Measurements from ENCODE around the gene NMRK1. TPM values are rescaled to one million over a fixed set of nuclear protein-coding genes. Genes with fewer than 3 reads are reported as not detected.

Gene NMRK1
- polyA plus RNA-seq, 3 donors, result 4.3 to 9.8 (median 9.3) TPM

DNA sequence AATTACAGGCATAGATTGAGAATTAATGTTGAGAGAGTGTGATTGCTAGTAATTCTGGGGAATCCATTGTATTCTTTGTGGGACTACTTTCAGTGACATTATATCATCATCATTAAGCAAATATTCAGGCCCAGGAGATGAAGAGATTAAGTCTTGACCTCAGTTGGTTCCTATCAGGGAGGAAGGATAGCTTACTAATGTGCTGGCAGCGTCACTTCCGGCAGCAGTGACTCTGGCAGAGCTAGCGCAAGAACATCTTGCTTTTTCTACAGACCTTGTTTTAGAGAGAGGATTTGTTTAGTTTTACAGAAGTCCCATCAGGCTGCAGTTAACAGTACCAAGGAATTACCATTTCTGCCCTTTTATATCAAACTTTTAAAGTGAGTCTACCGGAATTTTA, 20.6 kb upstream of the NMRK1 start:
- H3K4me1 ChIP-seq (ENCODE audit: control insufficient read depth in 1 of 2, insufficient read depth in 2 of 2, low read length in 2 of 2), result peaks cover 17 to 42% of the 10 kb centered on the region in 2 donors
- H3K9ac ChIP-seq (ENCODE audit: insufficient read depth, low read length, poor library complexity, severe bottlenecking), result no peak overlapping the region
- Mint-ChIP-seq H3K36me3 (peaks cover 6 to 27% of the 10 kb centered on the region in 2 donors), H3K4me3 (no peak overlapping the region), H3K4me1 (peaks cover 65% of the 10 kb centered on the region), H3K27ac (peak overlapping the region; percentile 61 to 91 (median 87)), H3K27me3 (ENCODE audit: low read depth in 3 of 3) (no peaks in the 10 kb centered on the region), H3K9me3 (no peaks in the 10 kb centered on the region)
- H4K20me1 ChIP-seq (ENCODE audit: insufficient read depth, low read length), result peaks cover 99% of the 10 kb centered on the region
- H3K4me2 ChIP-seq (replicated peaks; ENCODE audit: extremely low read depth, low read length, poor library complexity, severe bottlenecking), result no peak overlapping the region
- peaks cover 100% of the 10 kb centered on the region for H3K79me2 ChIP-seq (ENCODE audit: insufficient read depth, low read length)
- WGBS (ENCODE audit: insufficient coverage), result 41% methylated on average over 3 of the region's 4 CpGs
- peak; percentile 58 to 75 (median 74) for DNase-seq
- TF ChIP-seq, protein P1, sequence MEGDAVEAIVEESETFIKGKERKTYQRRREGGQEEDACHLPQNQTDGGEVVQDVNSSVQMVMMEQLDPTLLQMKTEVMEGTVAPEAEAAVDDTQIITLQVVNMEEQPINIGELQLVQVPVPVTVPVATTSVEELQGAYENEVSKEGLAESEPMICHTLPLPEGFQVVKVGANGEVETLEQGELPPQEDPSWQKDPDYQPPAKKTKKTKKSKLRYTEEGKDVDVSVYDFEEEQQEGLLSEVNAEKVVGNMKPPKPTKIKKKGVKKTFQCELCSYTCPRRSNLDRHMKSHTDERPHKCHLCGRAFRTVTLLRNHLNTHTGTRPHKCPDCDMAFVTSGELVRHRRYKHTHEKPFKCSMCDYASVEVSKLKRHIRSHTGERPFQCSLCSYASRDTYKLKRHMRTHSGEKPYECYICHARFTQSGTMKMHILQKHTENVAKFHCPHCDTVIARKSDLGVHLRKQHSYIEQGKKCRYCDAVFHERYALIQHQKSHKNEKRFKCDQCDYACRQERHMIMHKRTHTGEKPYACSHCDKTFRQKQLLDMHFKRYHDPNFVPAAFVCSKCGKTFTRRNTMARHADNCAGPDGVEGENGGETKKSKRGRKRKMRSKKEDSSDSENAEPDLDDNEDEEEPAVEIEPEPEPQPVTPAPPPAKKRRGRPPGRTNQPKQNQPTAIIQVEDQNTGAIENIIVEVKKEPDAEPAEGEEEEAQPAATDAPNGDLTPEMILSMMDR (IDR thresholded peaks at IDR 0.05), result no peak
- no peaks in the 10 kb centered on the region for H3K27me3 ChIP-seq (ENCODE audit: control insufficient read depth in 2 of 2, insufficient read depth in 2 of 2, low read length in 2 of 2)
- intact Hi-C loops (cut with micrococcal nuclease), result loop anchor here in 1 of 2 donors (5.0 kb wide), 1 partner anchor 39 kb away; no protein-coding TSS in a partner anchor
- no peaks in the 10 kb centered on the region for H3K9me3 ChIP-seq (replicated peaks in 1 of 2; ENCODE audit: control insufficient read depth in 1 of 2, insufficient read depth in 1 of 2, low read length in 2 of 2)
- H3K4me3 ChIP-seq (replicated peaks in 1 of 3; ENCODE audit: low read depth in 2 of 3, low read length in 3 of 3), result no peak overlapping the region
- peaks cover 0 to 31% of the 10 kb centered on the region in 2 donors for H3K36me3 ChIP-seq (replicated peaks in 1 of 2; ENCODE audit: control insufficient read depth in 1 of 2, insufficient read depth in 2 of 2, low read length in 2 of 2)
- no peak overlapping the region for H2AFZ ChIP-seq (ENCODE audit: insufficient read depth, low read depth, low read length, poor library complexity, severe bottlenecking)
- peak overlapping the region; percentile 50 to 67 for H3K27ac ChIP-seq (ENCODE audit: low read depth in 1 of 2, low read length in 2 of 2)

DNA sequence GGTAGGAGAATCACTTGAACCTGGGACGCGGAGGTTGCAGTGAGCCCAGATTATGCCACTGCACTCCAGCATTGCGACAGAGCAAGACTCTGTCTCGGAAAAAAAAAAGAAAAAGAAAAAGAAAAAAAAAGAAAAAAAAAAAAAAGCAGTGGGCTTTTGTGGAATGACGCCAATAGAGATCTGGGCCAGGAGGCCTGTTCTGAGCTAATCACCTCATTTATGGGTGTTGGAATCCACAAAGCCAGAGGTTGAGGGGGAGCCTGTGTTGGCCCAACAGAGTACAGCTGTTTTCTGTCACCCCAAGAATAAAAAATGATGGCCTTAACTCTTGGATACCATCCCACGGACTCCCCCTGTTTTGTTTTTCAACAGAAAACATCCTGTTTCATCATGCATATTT, 18.9 kb upstream of the NMRK1 start:
- TF ChIP-seq, protein P1 (IDR thresholded peaks at IDR 0.05), result no peak
- H3K9ac ChIP-seq (ENCODE audit: insufficient read depth, low read length, poor library complexity, severe bottlenecking), result no peak overlapping the region
- peaks cover 99% of the 10 kb centered on the region for H4K20me1 ChIP-seq (ENCODE audit: insufficient read depth, low read length)
- H3K4me3 ChIP-seq (replicated peaks in 1 of 3; ENCODE audit: low read depth in 2 of 3, low read length in 3 of 3), result no peak overlapping the region
- peak overlapping the region in 4 of 7 donors; percentile 30 to 74 (median 50) for H3K27ac Mint-ChIP-seq
- peaks cover 17 to 42% of the 10 kb centered on the region in 2 donors for H3K4me1 ChIP-seq (ENCODE audit: control insufficient read depth in 1 of 2, insufficient read depth in 2 of 2, low read length in 2 of 2)
- peaks cover 100% of the 10 kb centered on the region for H3K79me2 ChIP-seq (ENCODE audit: insufficient read depth, low read length)
- peaks cover 20 to 31% of the 10 kb centered on the region in 2 donors for H3K36me3 Mint-ChIP-seq
- no peak overlapping the region for H3K4me2 ChIP-seq (replicated peaks; ENCODE audit: extremely low read depth, low read length, poor library complexity, severe bottlenecking)
- no peak for DNase-seq
- no peak overlapping the region for H2AFZ ChIP-seq (ENCODE audit: insufficient read depth, low read depth, low read length, poor library complexity, severe bottlenecking)
- intact Hi-C loops (cut with micrococcal nuclease), result loop anchor here in 1 of 2 donors (5.0 kb wide), 1 partner anchor 40 kb away; no protein-coding TSS in a partner anchor
- H3K9me3 ChIP-seq (replicated peaks in 1 of 2; ENCODE audit: control insufficient read depth in 1 of 2, insufficient read depth in 1 of 2, low read length in 2 of 2), result no peaks in the 10 kb centered on the region
- H3K4me3 Mint-ChIP-seq, result no peak overlapping the region
- H3K4me1 Mint-ChIP-seq, result peaks cover 54% of the 10 kb centered on the region
- peaks cover 9 to 37% of the 10 kb centered on the region in 2 donors for H3K36me3 ChIP-seq (replicated peaks in 1 of 2; ENCODE audit: control insufficient read depth in 1 of 2, insufficient read depth in 2 of 2, low read length in 2 of 2)
- H3K27ac ChIP-seq (ENCODE audit: low read depth in 1 of 2, low read length in 2 of 2), result peak overlapping the region in 1 of 2 donors; percentile 49
- no peaks in the 10 kb centered on the region for H3K27me3 ChIP-seq (ENCODE audit: control insufficient read depth in 2 of 2, insufficient read depth in 2 of 2, low read length in 2 of 2)
- H3K9me3 Mint-ChIP-seq, result no peaks in the 10 kb centered on the region
- WGBS (ENCODE audit: insufficient coverage), result 62% methylated on average over 4 of the region's 6 CpGs
- peaks cover 0 to 1% (median 0%) of the 10 kb centered on the region in 3 donors for H3K27me3 Mint-ChIP-seq (ENCODE audit: low read depth in 3 of 3)
